HepG2 (cell line): Measurements from ENCODE around the gene OPN1SW. TPM values are rescaled to one million over a fixed set of nuclear protein-coding genes. Genes with fewer than 3 reads are reported as not detected.
A peak's percentile ranks its signal among the peaks of the same experiment; 100 is the strongest.

Source experiments
- ATAC-seq: fragments of 200-7000 bp; cut with Tn5 transposase; 3 replicates; pipeline ENCODE4 v1.9.1; 2020; ENCODE audit warnings: mild to moderate bottlenecking, moderate library complexity
- BruUV-seq: library from RNA; stranded (reverse); fragments of 400-500 nt; replicated peaks from 2 replicates; lab custom pipeline; 2021; lab: Mats Ljungman, UMichigan
- CTCF ChIA-PET: fragments of 300-600 bp; formaldehyde crosslinking; extraction: SDS; loops from one replicate; lab custom pipeline; 2021; ENCODE audit warnings: low total read pairs, inconsistent platforms, low intra/inter-chr PET ratio; lab: Yijun Ruan, JAX
- POLR2A ChIA-PET: fragments of 350-600 bp; sonication (Branson Sonifier 250); formaldehyde crosslinking; loops from one replicate; lab custom pipeline; 2020; ENCODE audit warnings: antibody characterized with exemption, inconsistent platforms; lab: Yijun Ruan, JAX
- DNase-seq: peaks from one replicate; pipeline ENCODE4 v3.0.0-alpha.2; 2015; ENCODE audit warnings: low spot score
- FAIRE-seq: peaks from 3 replicates; lab custom pipeline; 2011; peaks lifted over from hg19 to GRCh38; lab: Jason Lieb, UNC
- H2AFZ ChIP-seq: one replicate; pipeline ENCODE4 v1.6.1; 2011; ENCODE audit warnings: low read length, inconsistent platforms
- H3K27ac ChIP-seq: fragments of 300-600 bp; 3 replicates; pipeline ENCODE4 v1.8.0; 2011; ENCODE audit warnings: mixed run types, mild to moderate bottlenecking, mixed read lengths, low read length, inconsistent platforms; ENCODE audit not compliant: insufficient read depth; ENCODE audit errors: extremely low read length
- H3K27me3 ChIP-seq, 2 experiments: fragments of 200-600 bp in 1 of 2; 2 replicates in 1 of 2; 3 replicates in 1 of 2; pipeline versions ENCODE4 v1.6.0 to v1.8.0; 2011; ENCODE audit warnings: low read length in 2 of 2, mild to moderate bottlenecking in 2 of 2, moderate library complexity in 2 of 2, inconsistent platforms in 1 of 2; ENCODE audit not compliant: insufficient read depth in 2 of 2, control insufficient read depth in 1 of 2
- H3K36me3 ChIP-seq, 2 experiments: fragments of 200-600 bp in 1 of 2; replicated peaks in 1 of 2; 2 replicates in 1 of 2; 3 replicates in 1 of 2; pipeline versions ENCODE4 v1.5.1 to v1.8.0; 2011; ENCODE audit warnings: low read length in 2 of 2, inconsistent platforms in 1 of 2; ENCODE audit not compliant: insufficient read depth in 2 of 2, control insufficient read depth in 1 of 2
- H3K4me1 ChIP-seq: 2 replicates; pipeline ENCODE4 v1.5.1; 2012; ENCODE audit warnings: low read length, inconsistent platforms; ENCODE audit not compliant: insufficient read depth
- H3K4me2 ChIP-seq: 2 replicates; pipeline ENCODE4 v1.6.0; 2011; ENCODE audit warnings: low read depth, low read length, inconsistent platforms
- H3K4me3 ChIP-seq, 3 experiments: fragments of 200-600 bp in 1 of 3; sonication (generic), shearing (Covaris generic) in 1 of 3; replicated peaks in 1 of 3; 2 replicates each; pipeline ENCODE4 v1.5.1; 2011 to 2016; ENCODE audit warnings: low read length in 3 of 3, inconsistent platforms in 2 of 3, low read depth in 2 of 3, mild to moderate bottlenecking in 2 of 3, control low read depth in 1 of 3, mixed read lengths in 1 of 3; ENCODE audit not compliant: insufficient read depth in 1 of 3
- H3K79me2 ChIP-seq: one replicate; pipeline ENCODE4 v1.6.1; 2011; ENCODE audit warnings: low read length, inconsistent platforms; ENCODE audit not compliant: insufficient read depth
- H3K9ac ChIP-seq: 2 replicates; pipeline ENCODE4 v1.6.0; 2011; ENCODE audit warnings: mild to moderate bottlenecking, low read depth, low read length, inconsistent platforms; ENCODE audit not compliant: insufficient read depth
- H3K9me3 ChIP-seq: 2 replicates; pipeline ENCODE4 v1.5.1; 2012; ENCODE audit warnings: mild to moderate bottlenecking, low read length
- H4K20me1 ChIP-seq: 2 replicates; pipeline ENCODE4 v1.6.0; 2011; ENCODE audit warnings: inconsistent platforms, mild to moderate bottlenecking, low read length, moderate library complexity; ENCODE audit not compliant: insufficient read depth
- ARID5B ChIP-seq: IDR thresholded peaks from 2 replicates; pipeline ENCODE4 v1.4.0; 2020; ENCODE audit warnings: mild to moderate bottlenecking, missing genetic modification reagents
- SP2 ChIP-seq: sonication (generic); formaldehyde crosslinking; IDR thresholded peaks from 2 replicates; pipeline ENCODE4 v1.5.1; 2020; ENCODE audit warnings: mild to moderate bottlenecking, missing genetic modification reagents
- ZFP36L2 ChIP-seq: sonication (generic); formaldehyde crosslinking; IDR thresholded peaks from 2 replicates; pipeline ENCODE4 v1.4.0; 2020; ENCODE audit warnings: missing genetic modification reagents
- ZKSCAN8 ChIP-seq: IDR thresholded peaks from 2 replicates; pipeline ENCODE4 v1.6.1; 2016; ENCODE audit warnings: borderline replicate concordance, missing genetic modification reagents, missing compliant biosample characterization
- ZNF121 ChIP-seq: sonication (generic); formaldehyde crosslinking; IDR thresholded peaks from 2 replicates; pipeline ENCODE4 v1.5.0; 2020; ENCODE audit warnings: mild to moderate bottlenecking, missing genetic modification reagents
- ZNF468 ChIP-seq: sonication (generic); formaldehyde crosslinking; IDR thresholded peaks from 2 replicates; pipeline ENCODE4 v1.8.0; 2022; ENCODE audit warnings: mild to moderate bottlenecking, moderate library complexity, missing genetic modification reagents
- ZNF839 ChIP-seq: sonication (generic); formaldehyde crosslinking; IDR thresholded peaks from 2 replicates; pipeline ENCODE4 v1.4.0; 2020; ENCODE audit warnings: missing genetic modification reagents, mild to moderate bottlenecking, borderline replicate concordance
- WGBS: methylation state at CpG from one replicate; pipeline ENCODE4 v1.1.6; 2017; ENCODE audit warnings: low lambda C conversion rate; 5-methylcytosine and 5-hydroxymethylcytosine counted together
- in situ Hi-C: cut with HindIII; loops from 2 replicates; pipeline ENCODE4 v1.10.0; 2017; ENCODE audit warnings: low pct_unique_long_range_greater_than_20kb; ENCODE audit not compliant: extremely low pct_ligation_motif_present
- intact Hi-C: fragments of 100-400 bp; cut with micrococcal nuclease; formaldehyde crosslinking; loops from one replicate; pipeline ENCODE4 v1.10.0; 2022; ENCODE audit not compliant: unreplicated experiment
- polyA plus RNA-seq, 8 experiments: library from polyadenylated mRNA; depleted of rRNA in 3 of 8; stranded (reverse) in 7 of 8; unstranded in 1 of 8; fragments of >200 nt; fragmentation: Illumina TruSeq in 4 of 8; extraction: Trizol in 4 of 8; gene quantifications; 2 replicates each; pipeline versions ENCODE4 v1.2.1 to v1.2.3, GENCODE V29; 2011 to 2016; ENCODE audit warnings: low read depth in 4 of 8, missing spikeins in 1 of 8, mixed read lengths in 1 of 8; ENCODE audit not compliant: insufficient read depth in 1 of 8
- total RNA-seq, 5 experiments: library from RNA; depleted of rRNA; stranded (reverse); fragments of >200 nt; fragmentation: Illumina TruSeq; extraction: Trizol; gene quantifications; 2 replicates each; pipeline ENCODE4 v1.2.3, GENCODE V29; 2016; ENCODE audit warnings: low read depth in 1 of 5
- TF ChIP-seq, protein P1 (sequence below): fragments of 450-650 bp; IDR thresholded peaks from 2 replicates; pipeline ENCODE4 v1.6.1; 2017; ENCODE audit warnings: mild to moderate bottlenecking
- TF ChIP-seq, protein P2 (sequence below): sonication (generic); formaldehyde crosslinking; IDR thresholded peaks from 2 replicates; pipeline ENCODE4 v1.9.0; 2021; ENCODE audit warnings: missing genetic modification reagents, mild to moderate bottlenecking, borderline replicate concordance

OPN1SW gene
- total and polyA plus RNA-seq, 2 of the 13 experiments (the other 11 are each of a cell fraction or from before 2014, with no cell fraction given) = not detected

- Histone ChIP-seq H3K79me2 (peaks cover 33% of the 10 kb centered on the region), H3K27me3 (peaks cover 0 to 13% of the 10 kb centered on the region in 2 experiments; a peak in 1 of 5 replicates), H3K9me3 (no peaks in the 10 kb centered on the region), H2AFZ (no peak overlapping the region)
- BruUV-seq = no TSS peak
- POLR2A ChIA-PET = no interaction called here
- intact Hi-C loops = no loop called here
- TF ChIP-seq ZNF121 = 0 out of 2 replicates have a peak, but pooled peaks have one; percentile 12
- TF ChIP-seq ZNF468 = no peak
- TF ChIP-seq, all 625 proteins: peak for 1
- no peak for FAIRE-seq
- in situ Hi-C loops = no loop called here
- H3K4me1 ChIP-seq = peaks cover 31% of the 10 kb centered on the region
- no peak for ATAC-seq
- H3K4me2 ChIP-seq = no peak overlapping the region
- 88% methylated on average over 4 of the region's 4 CpGs for WGBS
- no peak overlapping the region for H3K27ac ChIP-seq
- DNase-seq = no peak
- no peak overlapping the region for H3K4me3 ChIP-seq
- peaks cover 26% of the 10 kb centered on the region for H4K20me1 ChIP-seq
- H3K9ac ChIP-seq = no peak overlapping the region
- no peaks in the 10 kb centered on the region for H3K36me3 ChIP-seq
- CTCF ChIA-PET = no interaction called here
Observed at GRCh38 chr7:128737441-128737840, 38.2 kb downstream of the OPN1SW start.

DNA sequence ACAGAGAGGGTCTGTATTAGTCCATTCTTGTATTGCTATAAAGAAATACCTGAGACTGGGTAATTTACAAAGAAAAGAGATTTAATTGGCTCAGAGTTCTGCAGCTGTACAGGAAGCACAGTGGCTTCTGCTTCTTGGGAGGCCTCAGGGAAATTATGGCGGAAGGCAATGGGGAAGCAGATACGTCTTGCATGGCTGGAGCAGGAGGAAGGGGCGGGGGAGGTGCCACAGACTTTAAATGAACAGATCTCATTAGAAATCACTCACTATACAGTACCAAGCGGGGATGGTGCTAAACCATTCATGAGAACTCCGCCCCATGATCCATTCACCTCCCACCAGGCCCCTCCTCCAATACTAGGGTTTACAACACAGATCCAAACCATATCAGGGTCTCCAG, 40.2 kb downstream of the OPN1SW start:
- H2AFZ ChIP-seq = no peak overlapping the region
- ChIA-PET CTCF (no interaction called here), POLR2A (no interaction called here)
- FAIRE-seq (no peak), ATAC-seq (no peak), DNase-seq (no peak)
- no peaks in the 10 kb centered on the region for H3K36me3 ChIP-seq
- H3K4me2 ChIP-seq = no peak overlapping the region
- H4K20me1 ChIP-seq = peaks cover 6% of the 10 kb centered on the region; the same call in 1 of the 2 replicates
- intact Hi-C loops = no loop called here
- BruUV-seq = no TSS peak
- H3K27me3 ChIP-seq = peaks cover 0 to 17% of the 10 kb centered on the region in 2 experiments; a peak in 1 of 5 replicates
- H3K4me1 ChIP-seq = peaks cover 13% of the 10 kb centered on the region
- no peaks in the 10 kb centered on the region for H3K9me3 ChIP-seq
- no peak overlapping the region for H3K27ac ChIP-seq
- WGBS = 54% methylated on average over 5 of the region's 5 CpGs
- in situ Hi-C loops = no loop called here
- peaks cover 13% of the 10 kb centered on the region for H3K79me2 ChIP-seq
- TF ChIP-seq ARID5B (CRISPR knock-in tag) = no peak
- TF ChIP-seq SP2 = no peak
- no peak for TF ChIP-seq ZFP36L2 (CRISPR knock-in tag)
- TF ChIP-seq, protein P1, sequence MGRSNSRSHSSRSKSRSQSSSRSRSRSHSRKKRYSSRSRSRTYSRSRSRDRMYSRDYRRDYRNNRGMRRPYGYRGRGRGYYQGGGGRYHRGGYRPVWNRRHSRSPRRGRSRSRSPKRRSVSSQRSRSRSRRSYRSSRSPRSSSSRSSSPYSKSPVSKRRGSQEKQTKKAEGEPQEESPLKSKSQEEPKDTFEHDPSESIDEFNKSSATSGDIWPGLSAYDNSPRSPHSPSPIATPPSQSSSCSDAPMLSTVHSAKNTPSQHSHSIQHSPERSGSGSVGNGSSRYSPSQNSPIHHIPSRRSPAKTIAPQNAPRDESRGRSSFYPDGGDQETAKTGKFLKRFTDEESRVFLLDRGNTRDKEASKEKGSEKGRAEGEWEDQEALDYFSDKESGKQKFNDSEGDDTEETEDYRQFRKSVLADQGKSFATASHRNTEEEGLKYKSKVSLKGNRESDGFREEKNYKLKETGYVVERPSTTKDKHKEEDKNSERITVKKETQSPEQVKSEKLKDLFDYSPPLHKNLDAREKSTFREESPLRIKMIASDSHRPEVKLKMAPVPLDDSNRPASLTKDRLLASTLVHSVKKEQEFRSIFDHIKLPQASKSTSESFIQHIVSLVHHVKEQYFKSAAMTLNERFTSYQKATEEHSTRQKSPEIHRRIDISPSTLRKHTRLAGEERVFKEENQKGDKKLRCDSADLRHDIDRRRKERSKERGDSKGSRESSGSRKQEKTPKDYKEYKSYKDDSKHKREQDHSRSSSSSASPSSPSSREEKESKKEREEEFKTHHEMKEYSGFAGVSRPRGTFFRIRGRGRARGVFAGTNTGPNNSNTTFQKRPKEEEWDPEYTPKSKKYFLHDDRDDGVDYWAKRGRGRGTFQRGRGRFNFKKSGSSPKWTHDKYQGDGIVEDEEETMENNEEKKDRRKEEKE = no peak
- TF ChIP-seq ZNF839 (CRISPR knock-in tag) = no peak
- TF ChIP-seq, protein P2, sequence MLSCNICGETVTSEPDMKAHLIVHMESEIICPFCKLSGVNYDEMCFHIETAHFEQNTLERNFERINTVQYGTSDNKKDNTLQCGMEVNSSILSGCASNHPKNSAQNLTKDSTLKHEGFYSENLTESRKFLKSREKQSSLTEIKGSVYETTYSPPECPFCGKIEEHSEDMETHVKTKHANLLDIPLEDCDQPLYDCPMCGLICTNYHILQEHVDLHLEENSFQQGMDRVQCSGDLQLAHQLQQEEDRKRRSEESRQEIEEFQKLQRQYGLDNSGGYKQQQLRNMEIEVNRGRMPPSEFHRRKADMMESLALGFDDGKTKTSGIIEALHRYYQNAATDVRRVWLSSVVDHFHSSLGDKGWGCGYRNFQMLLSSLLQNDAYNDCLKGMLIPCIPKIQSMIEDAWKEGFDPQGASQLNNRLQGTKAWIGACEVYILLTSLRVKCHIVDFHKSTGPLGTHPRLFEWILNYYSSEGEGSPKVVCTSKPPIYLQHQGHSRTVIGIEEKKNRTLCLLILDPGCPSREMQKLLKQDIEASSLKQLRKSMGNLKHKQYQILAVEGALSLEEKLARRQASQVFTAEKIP (CRISPR knock-in tag) = no peak
- no peak for TF ChIP-seq ZKSCAN8
- H3K9ac ChIP-seq = no peak overlapping the region
- H3K4me3 ChIP-seq = no peak overlapping the region
